Stimulated activated CD4-positive, alpha-beta T cell treated with anti-CD3 and anti-CD28 coated beads, Interleukin-15, amount 100 ng/mL, for 24 hours (primary cell): ENCODE measurements around the gene PHPT1.

Source experiments
- DNase-seq: peaks from one replicate; pipeline ENCODE4 v3.0.0-alpha.2; 2020

Gene PHPT1

DNA sequence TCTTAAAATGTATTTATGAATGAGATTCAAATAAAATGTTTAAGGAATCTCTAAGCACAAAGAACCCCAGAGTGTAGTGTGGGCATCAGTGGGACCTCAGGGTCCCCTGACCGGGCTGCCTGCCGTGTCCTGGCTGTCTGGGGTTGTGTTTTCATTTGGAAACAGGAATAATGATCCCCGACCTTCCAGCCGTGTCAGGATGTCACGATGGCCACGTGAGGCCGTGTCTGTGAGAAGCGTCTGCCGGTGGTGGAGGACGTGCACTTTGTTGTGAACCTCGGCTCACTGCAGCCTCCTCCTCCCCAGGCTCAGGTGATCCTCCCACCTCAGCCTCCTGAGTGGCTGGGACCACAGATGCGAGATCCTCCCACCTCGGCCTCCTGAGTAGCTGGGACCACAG lies 41.5 kb downstream of the PHPT1 start:
- no peak for DNase-seq

DNA sequence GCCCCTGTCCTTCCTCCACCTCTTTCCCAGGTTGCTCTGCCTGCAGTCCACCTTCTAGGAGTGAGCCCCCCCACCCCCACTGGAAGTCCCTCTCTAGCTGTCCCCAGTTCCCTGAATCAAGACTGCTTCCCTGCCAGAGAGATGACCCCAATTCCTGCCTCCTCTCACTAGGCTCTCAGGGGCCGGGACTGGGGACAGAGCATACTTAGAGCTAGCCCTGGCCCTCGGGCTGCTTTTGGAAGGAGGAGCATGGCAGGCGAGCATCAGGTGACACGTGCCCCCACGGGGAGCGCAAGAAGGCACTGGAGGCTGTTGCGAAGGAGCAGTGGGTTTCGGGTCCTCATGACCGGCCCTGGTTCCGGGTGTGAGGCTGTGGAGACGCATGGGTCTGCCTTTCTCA lies 46.8 kb downstream of the PHPT1 start:
- DNase-seq: no peak

DNA sequence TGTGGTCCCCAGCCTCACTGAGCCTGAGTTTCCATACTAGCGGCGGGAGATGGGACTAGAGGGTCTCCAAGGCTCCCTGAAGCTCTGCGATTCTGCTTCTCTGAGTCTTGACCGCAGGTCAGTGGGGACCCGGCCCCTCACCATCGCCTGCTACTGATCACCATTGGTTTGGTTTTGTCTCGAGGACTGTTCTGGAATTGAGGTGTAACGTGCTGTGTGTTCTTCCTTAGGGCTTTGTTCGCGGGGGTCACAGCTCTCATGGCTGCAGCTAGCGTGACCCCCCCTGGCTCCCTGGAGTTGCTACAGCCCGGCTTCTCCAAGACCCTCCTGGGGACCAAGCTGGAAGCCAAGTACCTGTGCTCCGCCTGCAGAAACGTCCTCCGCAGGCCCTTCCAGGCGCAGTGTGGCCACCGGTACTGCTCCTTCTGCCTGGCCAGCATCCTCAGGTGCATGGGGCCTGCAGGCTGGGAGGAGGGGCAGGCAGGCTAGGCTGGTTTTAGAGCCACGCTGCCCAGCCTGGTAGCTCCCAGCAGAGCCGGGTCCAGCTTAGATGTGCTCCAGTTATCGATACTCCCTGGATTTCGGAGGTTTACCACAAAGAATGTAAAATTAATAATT lies 49.4 kb downstream of the PHPT1 start:
- DNase-seq: no peak

DNA sequence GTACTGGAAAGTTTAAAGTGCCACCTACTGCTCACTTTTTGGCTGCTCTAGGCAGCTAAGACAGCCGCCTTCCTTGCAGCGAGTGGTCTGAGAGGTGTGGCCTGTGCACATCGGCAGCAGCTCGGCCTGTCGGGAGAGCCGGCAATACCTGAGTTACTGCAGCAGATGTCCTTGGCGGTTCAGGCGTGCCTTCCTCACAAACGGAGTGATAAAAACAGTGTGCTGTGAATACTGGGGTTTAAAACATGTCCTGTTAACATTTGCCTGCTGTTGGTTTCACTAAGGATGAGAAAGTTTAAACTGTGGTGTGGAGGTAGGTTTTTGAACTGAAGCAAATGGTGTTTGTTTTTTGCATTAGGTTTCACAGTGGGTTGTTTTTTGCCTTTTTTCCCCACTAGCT lies 50.0 kb downstream of the PHPT1 start:
- no peak for DNase-seq

DNA sequence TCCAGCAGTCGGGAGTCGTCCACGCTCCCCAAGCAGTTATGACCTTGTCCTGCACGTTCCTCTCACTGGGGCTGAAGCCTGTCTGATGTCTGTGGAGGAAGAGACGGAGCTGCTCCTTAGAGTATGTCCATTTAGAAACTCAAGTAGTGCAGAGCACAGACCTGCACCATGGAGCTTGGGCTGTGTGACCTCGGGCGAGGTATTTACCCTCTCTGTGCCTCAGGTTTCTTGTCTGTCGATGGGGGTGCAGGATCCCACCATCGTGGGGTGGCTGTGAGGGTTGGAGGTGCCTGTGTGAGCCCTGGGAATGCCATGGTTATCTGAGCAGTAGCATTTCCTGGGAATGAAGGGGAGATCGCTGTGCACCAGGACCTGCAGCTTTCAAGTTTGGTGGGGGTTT lies 51.3 kb downstream of the PHPT1 start:
- DNase-seq: no peak
